Measurements from ENCODE around the gene IL5RA.

IL5RA gene

DNA sequence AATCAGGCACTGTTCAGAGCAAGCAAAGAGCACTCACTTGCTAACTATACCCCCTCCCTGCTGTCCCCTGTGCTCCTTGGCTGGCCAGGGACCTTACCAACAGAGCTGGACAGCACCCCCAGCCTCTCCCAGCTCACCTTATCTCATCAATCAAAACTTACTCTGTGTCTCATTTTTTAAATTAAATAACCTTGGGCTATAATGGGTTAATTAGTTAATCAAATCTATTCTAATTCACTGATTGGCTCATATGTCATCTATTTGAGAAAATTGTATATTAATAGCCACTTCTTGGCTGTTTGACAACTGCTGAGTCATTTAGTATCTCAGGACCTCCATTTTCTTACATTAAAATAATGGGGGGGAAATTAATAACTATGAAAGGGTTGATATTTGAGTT is 22.9 kb downstream of the IL5RA start:
- Histone ChIP-seq H2AFZ (ENCODE audit: low read depth, low read length) (no peak overlapping the region), H3K36me3 (replicated peaks; ENCODE audit: low read depth, low read length) (no peaks in the 10 kb centered on the region), H4K20me1 (ENCODE audit: insufficient read depth, low read length) (no peaks in the 10 kb centered on the region), H3K4me3 (ENCODE audit: low read length) (no peak overlapping the region), H3K79me2 (ENCODE audit: low read length) (no peaks in the 10 kb centered on the region), H3K9me3 (ENCODE audit: insufficient read depth, low read length) (peaks cover 4% of the 10 kb centered on the region; the same call in 1 of the 2 replicates), H3K9ac (ENCODE audit: low read length) (no peak overlapping the region), H3K27ac (ENCODE audit: low read length) (peak overlapping the region; percentile 88; the same call in 1 of the 2 replicates), H3K4me1 (ENCODE audit: low read length) (peaks cover 86% of the 10 kb centered on the region), H3K27me3 (ENCODE audit: low read depth, low read length) (no peaks in the 10 kb centered on the region), H3K4me2 (ENCODE audit: low read length) (peak overlapping the region; percentile 78)
- TF ChIP-seq, protein P1, sequence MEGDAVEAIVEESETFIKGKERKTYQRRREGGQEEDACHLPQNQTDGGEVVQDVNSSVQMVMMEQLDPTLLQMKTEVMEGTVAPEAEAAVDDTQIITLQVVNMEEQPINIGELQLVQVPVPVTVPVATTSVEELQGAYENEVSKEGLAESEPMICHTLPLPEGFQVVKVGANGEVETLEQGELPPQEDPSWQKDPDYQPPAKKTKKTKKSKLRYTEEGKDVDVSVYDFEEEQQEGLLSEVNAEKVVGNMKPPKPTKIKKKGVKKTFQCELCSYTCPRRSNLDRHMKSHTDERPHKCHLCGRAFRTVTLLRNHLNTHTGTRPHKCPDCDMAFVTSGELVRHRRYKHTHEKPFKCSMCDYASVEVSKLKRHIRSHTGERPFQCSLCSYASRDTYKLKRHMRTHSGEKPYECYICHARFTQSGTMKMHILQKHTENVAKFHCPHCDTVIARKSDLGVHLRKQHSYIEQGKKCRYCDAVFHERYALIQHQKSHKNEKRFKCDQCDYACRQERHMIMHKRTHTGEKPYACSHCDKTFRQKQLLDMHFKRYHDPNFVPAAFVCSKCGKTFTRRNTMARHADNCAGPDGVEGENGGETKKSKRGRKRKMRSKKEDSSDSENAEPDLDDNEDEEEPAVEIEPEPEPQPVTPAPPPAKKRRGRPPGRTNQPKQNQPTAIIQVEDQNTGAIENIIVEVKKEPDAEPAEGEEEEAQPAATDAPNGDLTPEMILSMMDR (IDR thresholded peaks at IDR 0.05; ENCODE audit: low read depth, low read length), result no peak
- TF ChIP-seq EZH2phosphoT487 (IDR thresholded peaks at IDR 0.05; ENCODE audit: low read depth), result no peak

DNA sequence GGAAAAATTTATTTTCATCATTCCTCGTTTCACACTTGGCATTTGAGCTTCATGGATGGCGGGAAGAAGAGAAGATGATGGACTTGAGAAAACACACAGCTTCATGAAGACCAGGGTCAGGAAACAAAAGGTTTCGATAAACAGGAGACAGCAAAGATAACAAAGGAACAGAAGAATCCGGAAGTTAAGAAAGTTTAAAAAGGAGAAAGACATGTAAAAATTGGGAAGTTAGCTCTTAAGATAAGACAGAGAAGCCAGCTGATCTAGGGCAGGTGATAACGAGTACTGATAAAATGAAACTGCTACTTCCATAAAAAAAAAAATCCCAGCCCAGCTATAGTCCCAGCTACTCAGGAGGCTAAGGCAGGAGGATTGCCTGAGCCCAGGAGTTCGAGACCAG is 23.9 kb downstream of the IL5RA start:
- Histone ChIP-seq H2AFZ (ENCODE audit: low read depth, low read length) (no peak overlapping the region), H3K4me2 (ENCODE audit: low read length) (peak overlapping the region; percentile 61), H4K20me1 (ENCODE audit: insufficient read depth, low read length) (no peaks in the 10 kb centered on the region), H3K27me3 (ENCODE audit: low read depth, low read length) (no peaks in the 10 kb centered on the region), H3K4me1 (ENCODE audit: low read length) (peaks cover 86% of the 10 kb centered on the region), H3K27ac (ENCODE audit: low read length) (peak overlapping the region; percentile 68), H3K79me2 (ENCODE audit: low read length) (no peaks in the 10 kb centered on the region), H3K9ac (ENCODE audit: low read length) (peak overlapping the region; percentile 15; the same call in 1 of the 2 replicates), H3K9me3 (ENCODE audit: insufficient read depth, low read length) (peaks cover 4% of the 10 kb centered on the region; the same call in 1 of the 2 replicates), H3K36me3 (replicated peaks; ENCODE audit: low read depth, low read length) (no peaks in the 10 kb centered on the region), H3K4me3 (ENCODE audit: low read length) (no peak overlapping the region)
- TF ChIP-seq EZH2phosphoT487 (IDR thresholded peaks at IDR 0.05; ENCODE audit: low read depth), result no peak
- TF ChIP-seq, protein P1 (IDR thresholded peaks at IDR 0.05; ENCODE audit: low read depth, low read length), result no peak

DNA sequence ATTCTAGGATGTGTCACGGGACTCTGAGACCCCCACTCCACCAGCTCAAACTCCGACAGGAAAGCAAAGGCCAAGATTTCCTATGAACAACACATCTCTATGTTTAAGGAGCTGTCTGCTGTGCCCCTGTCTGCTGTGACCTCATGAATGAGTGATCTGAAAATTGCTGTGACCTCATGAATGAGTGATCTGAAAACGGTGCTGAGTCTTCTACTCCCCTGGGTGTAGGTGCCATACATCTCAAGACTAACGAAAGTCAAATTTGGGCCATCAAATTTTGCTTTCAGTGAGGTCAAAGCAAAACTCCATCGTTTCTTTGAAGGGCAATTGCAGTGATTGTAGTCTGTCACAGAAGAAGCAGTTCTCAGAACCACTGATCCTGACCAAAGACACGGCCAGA is 24.4 kb downstream of the IL5RA start:
- H3K36me3 ChIP-seq (replicated peaks; ENCODE audit: low read depth, low read length), result no peaks in the 10 kb centered on the region
- peak overlapping the region; percentile 68 for H3K27ac ChIP-seq (ENCODE audit: low read length)
- H3K4me3 ChIP-seq (ENCODE audit: low read length), result no peak overlapping the region
- no peaks in the 10 kb centered on the region for H4K20me1 ChIP-seq (ENCODE audit: insufficient read depth, low read length)
- no peaks in the 10 kb centered on the region for H3K79me2 ChIP-seq (ENCODE audit: low read length)
- TF ChIP-seq, protein P1 (IDR thresholded peaks at IDR 0.05; ENCODE audit: low read depth, low read length), result no peak
- no peak for TF ChIP-seq EZH2phosphoT487 (IDR thresholded peaks at IDR 0.05; ENCODE audit: low read depth)
- H2AFZ ChIP-seq (ENCODE audit: low read depth, low read length), result no peak overlapping the region
- H3K4me1 ChIP-seq (ENCODE audit: low read length), result peaks cover 90% of the 10 kb centered on the region
- no peaks in the 10 kb centered on the region for H3K27me3 ChIP-seq (ENCODE audit: low read depth, low read length)
- H3K9me3 ChIP-seq (ENCODE audit: insufficient read depth, low read length), result peaks cover 4% of the 10 kb centered on the region; the same call in 1 of the 2 replicates
- peak overlapping the region; percentile 15; the same call in 1 of the 2 replicates for H3K9ac ChIP-seq (ENCODE audit: low read length)
- H3K4me2 ChIP-seq (ENCODE audit: low read length), result peak overlapping the region; percentile 61

DNA sequence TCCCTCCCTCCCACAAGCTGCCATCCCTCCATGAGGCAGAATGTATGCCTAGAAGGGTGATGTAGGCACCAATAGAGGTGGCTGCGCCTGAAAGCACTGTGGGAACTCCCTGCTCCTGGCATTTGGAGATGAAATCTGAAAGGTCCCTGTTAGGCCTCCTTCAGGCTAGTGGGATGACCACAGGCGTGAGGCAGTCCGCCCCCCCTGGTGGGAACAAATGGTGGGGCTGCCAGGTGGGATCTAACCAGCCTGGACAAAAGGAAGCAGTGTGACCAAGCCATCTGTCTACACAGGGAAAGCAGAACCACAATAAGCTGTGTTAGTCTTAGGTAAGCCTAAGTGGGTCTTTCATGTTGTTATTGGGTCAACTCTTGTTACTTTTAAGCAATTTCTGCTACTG is 25.3 kb downstream of the IL5RA start:
- Histone ChIP-seq H3K9ac (ENCODE audit: low read length) (no peak overlapping the region), H3K27ac (ENCODE audit: low read length) (no peak overlapping the region), H3K36me3 (replicated peaks; ENCODE audit: low read depth, low read length) (no peaks in the 10 kb centered on the region), H3K9me3 (ENCODE audit: insufficient read depth, low read length) (peaks cover 1% of the 10 kb centered on the region; the same call in 1 of the 2 replicates), H4K20me1 (ENCODE audit: insufficient read depth, low read length) (no peaks in the 10 kb centered on the region), H2AFZ (ENCODE audit: low read depth, low read length) (no peak overlapping the region), H3K4me2 (ENCODE audit: low read length) (no peak overlapping the region), H3K27me3 (ENCODE audit: low read depth, low read length) (no peaks in the 10 kb centered on the region), H3K4me3 (ENCODE audit: low read length) (no peak overlapping the region), H3K79me2 (ENCODE audit: low read length) (no peaks in the 10 kb centered on the region), H3K4me1 (ENCODE audit: low read length) (peaks cover 96% of the 10 kb centered on the region)
- TF ChIP-seq, protein P1 (IDR thresholded peaks at IDR 0.05; ENCODE audit: low read depth, low read length), result no peak
- TF ChIP-seq EZH2phosphoT487 (IDR thresholded peaks at IDR 0.05; ENCODE audit: low read depth), result no peak

Data from OCI-LY3 (cell line).